GM23248 (cell line): Measurements from ENCODE around the gene SPATA31D4. TPM values are rescaled to one million over a fixed set of nuclear protein-coding genes. Genes with fewer than 3 reads are reported as not detected.
A peak's percentile ranks its signal among the peaks of the same experiment; 100 is the strongest.

Experiments used
- DNase-seq: peaks from one replicate; pipeline ENCODE4 v3.0.0-alpha.2; 2015
- H2AFZ ChIP-seq: fragments of 200-600 bp; sonication (generic); 2 replicates; pipeline ENCODE4 v1.6.1; 2016; ENCODE audit warnings: antibody characterized with exemption
- H3F3A ChIP-seq: fragments of 200-600 bp; sonication (generic); 2 replicates; pipeline ENCODE4 v1.6.1; 2016; ENCODE audit warnings: mild to moderate bottlenecking, antibody characterized with exemption, mixed run types; ENCODE audit not compliant: insufficient read depth
- H3K27ac ChIP-seq: fragments of 200-600 bp; sonication (generic); 2 replicates; pipeline ENCODE4 v1.5.1; 2016; ENCODE audit warnings: mild to moderate bottlenecking
- H3K27me3 ChIP-seq: fragments of 200-600 bp; sonication (generic); replicated peaks from 2 replicates; pipeline ENCODE4 v1.6.1; 2016; ENCODE audit warnings: mild to moderate bottlenecking; ENCODE audit not compliant: insufficient read depth
- H3K36me3 ChIP-seq: fragments of 200-600 bp; sonication (generic); 2 replicates; pipeline ENCODE4 v1.6.1; 2016; ENCODE audit warnings: low read depth, mild to moderate bottlenecking
- H3K4me1 ChIP-seq: fragments of 200-600 bp; sonication (generic); 2 replicates; pipeline ENCODE4 v1.6.1; 2016; ENCODE audit warnings: mild to moderate bottlenecking; ENCODE audit not compliant: insufficient read depth
- H3K4me2 ChIP-seq: fragments of 200-600 bp; sonication (generic); one replicate; pipeline ENCODE4 v1.6.1; 2016; ENCODE audit warnings: mild to moderate bottlenecking; ENCODE audit not compliant: unreplicated experiment
- H3K4me3 ChIP-seq: fragments of 200-600 bp; sonication (generic); 2 replicates; pipeline ENCODE4 v1.5.1; 2016; ENCODE audit warnings: mild to moderate bottlenecking
- H3K79me2 ChIP-seq: fragments of 200-600 bp; sonication (generic); 2 replicates; pipeline ENCODE4 v1.6.1; 2016; ENCODE audit warnings: mild to moderate bottlenecking; ENCODE audit not compliant: insufficient read depth
- H3K9ac ChIP-seq: fragments of 200-600 bp; sonication (generic); 2 replicates; pipeline ENCODE4 v1.6.1; 2016; ENCODE audit warnings: mild to moderate bottlenecking
- H3K9me2 ChIP-seq: fragments of 200-600 bp; sonication (generic); 2 replicates; pipeline ENCODE4 v1.6.1; 2016; ENCODE audit warnings: mixed run types, mild to moderate bottlenecking, moderate library complexity; ENCODE audit not compliant: insufficient read depth
- H3K9me3 ChIP-seq: fragments of 200-600 bp; sonication (generic); one replicate; pipeline ENCODE4 v1.6.1; 2017; ENCODE audit warnings: low read depth
- H4K20me1 ChIP-seq: fragments of 200-600 bp; sonication (generic); 2 replicates; pipeline ENCODE4 v1.6.0; 2016; ENCODE audit not compliant: insufficient read depth
- EZH2 ChIP-seq: fragments of 200-600 bp; sonication (generic); IDR thresholded peaks from 2 replicates; pipeline ENCODE4 v1.6.1; 2018; ENCODE audit warnings: antibody characterized with exemption, mild to moderate bottlenecking; ENCODE audit not compliant: insufficient read depth, poor library complexity, severe bottlenecking
- EZH2phosphoT487 ChIP-seq: fragments of 200-600 bp; sonication (generic); IDR thresholded peaks from 2 replicates; pipeline ENCODE4 v1.6.1; 2018; ENCODE audit warnings: antibody characterized with exemption, moderate library complexity, mild to moderate bottlenecking, low read depth; ENCODE audit not compliant: insufficient read depth
- WGBS, 2 experiments: methylation state at CpG; one replicate each; pipeline ENCODE4 v1.1.6; 2015 to 2017; ENCODE audit warnings: low lambda C conversion rate in 2 of 2, low coverage in 1 of 2; ENCODE audit errors: missing lambda C conversion rate in 2 of 2; 5-methylcytosine and 5-hydroxymethylcytosine counted together
- in situ Hi-C: fragments of 300-500 bp; cut with MboI; formaldehyde crosslinking; loops from 2 replicates; pipeline ENCODE4 v1.15.0; 2020
- polyA plus RNA-seq: library from polyadenylated mRNA; unstranded; fragments of >200 nt; fragmentation: Nextera tagmentation; extraction: Ambion mirVana; gene quantifications from 2 replicates; pipeline ENCODE4 v1.2.1, GENCODE V29; 2016
- total RNA-seq: library from RNA; depleted of rRNA; stranded (reverse); fragments of >200 nt; shearing (Covaris generic); gene quantifications from 2 replicates; pipeline ENCODE4 v1.2.3, GENCODE V29; 2014

The SPATA31D4 gene
- total and polyA plus RNA-seq, 2 experiments from 2014 or later = not detected

DNA sequence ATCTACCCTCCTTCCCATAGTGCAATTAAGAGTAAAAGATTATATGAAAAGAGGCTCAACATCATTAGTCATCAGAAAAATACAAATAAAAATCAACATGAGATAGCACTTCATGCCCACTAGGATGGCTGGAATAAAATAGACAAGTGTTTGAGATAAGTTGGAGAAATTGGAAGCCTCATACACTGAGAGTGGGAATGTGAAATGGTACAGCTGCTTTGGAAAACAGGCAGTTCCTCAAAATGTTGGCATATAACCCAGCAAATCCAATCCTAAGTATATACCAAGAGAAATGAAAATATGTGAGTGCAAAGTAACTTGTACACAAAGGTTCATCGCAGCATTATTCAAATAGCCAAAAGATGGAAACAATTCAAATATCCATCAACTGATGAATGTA lies 24.9 kb downstream of the SPATA31D4 start:
- H3K4me2 ChIP-seq = no peak overlapping the region
- no peaks in the 10 kb centered on the region for H3K36me3 ChIP-seq
- H3K79me2 ChIP-seq = no peaks in the 10 kb centered on the region
- TF ChIP-seq EZH2 (no peak), EZH2phosphoT487 (no peak)
- H3K27me3 ChIP-seq = peaks cover 3% of the 10 kb centered on the region; the same call in 1 of the 2 replicates
- H3F3A ChIP-seq = no peaks in the 10 kb centered on the region
- no peak overlapping the region for H3K27ac ChIP-seq
- in situ Hi-C loops = no loop called here
- H3K9ac ChIP-seq = no peak overlapping the region
- 69 to 86% methylated on average over 1 of the region's 1 CpG for WGBS, 2 experiments
- no peak for DNase-seq
- no peaks in the 10 kb centered on the region for H3K9me3 ChIP-seq
- H2AFZ ChIP-seq = no peak overlapping the region
- H3K4me1 ChIP-seq = no peaks in the 10 kb centered on the region
- no peak overlapping the region for H3K4me3 ChIP-seq
- H4K20me1 ChIP-seq = no peaks in the 10 kb centered on the region
- H3K9me2 ChIP-seq = no peaks in the 10 kb centered on the region

DNA sequence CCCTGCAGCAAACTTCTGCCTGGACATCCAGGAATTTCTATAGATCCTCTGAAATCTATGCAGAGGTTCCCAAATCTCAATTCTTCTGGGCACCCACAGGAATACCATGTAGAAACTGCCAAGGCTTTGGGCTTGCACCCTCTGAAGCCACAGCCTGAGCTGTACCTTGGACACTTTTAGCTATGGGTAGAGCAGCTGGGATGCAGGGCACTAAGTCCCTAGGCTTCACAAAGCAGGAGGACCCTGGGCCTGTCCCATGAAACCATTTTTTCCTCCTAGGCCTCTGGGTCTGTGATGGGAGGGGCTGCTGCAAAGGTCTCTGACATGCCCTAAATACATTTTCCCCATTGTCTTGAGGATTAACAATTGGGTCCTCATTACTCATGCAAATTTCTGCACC lies 27.4 kb downstream of the SPATA31D4 start:
- TF ChIP-seq EZH2phosphoT487 (no peak), EZH2 (no peak)

DNA sequence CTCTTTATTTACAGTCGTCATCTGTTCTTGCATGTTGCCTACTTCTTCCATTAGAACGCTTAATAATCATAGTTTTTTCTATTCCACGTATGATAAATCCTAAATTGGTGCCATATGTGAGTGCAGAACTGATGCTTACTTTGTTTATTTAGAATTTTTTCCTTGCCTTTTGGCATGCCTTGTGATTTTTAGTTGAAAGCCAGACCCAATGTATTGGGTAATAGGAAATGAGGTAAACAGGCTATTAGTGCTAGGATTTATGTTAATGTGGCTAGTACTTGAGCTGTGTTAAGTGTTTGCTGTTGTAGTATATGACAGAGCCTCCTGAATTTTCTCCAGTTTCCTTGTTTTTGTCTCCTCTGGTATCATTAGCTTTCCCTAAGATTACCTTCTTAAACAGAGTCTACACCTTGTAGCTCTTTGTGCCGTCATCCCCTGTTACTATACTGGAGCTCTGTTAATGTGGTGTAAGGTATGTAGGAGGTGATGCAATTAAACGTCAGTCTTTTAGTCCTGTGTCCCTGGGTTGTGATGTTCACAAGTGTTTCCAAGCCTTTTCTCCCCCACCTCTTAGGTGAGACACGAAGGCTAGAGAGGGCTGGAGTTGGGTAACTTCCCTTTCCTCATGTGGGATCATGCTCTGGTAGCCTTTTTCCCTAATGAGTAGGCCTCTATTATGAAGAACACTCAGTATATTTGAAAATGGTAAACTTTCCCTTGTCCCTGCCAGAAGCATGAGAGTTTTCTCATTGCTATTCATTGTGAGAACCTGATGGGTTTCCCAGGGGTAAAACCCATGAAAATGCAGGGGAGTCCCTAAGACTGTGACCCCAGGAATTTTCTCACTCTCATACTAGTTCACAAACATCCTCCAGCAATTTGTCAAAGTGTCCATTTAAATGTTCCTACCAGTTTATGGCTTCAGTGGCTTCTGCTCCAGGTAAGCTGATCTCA lies 36.3 kb downstream of the SPATA31D4 start:
- H3K4me2 ChIP-seq = no peak overlapping the region
- no peaks in the 10 kb centered on the region for H3K27me3 ChIP-seq
- H3K9ac ChIP-seq = no peak overlapping the region
- WGBS, 2 experiments = 23 to 26% methylated on average over 6 of the region's 6 CpGs
- H3K4me3 ChIP-seq = no peak overlapping the region
- H3K4me1 ChIP-seq = 0 out of 2 replicates have a peak, but pooled peaks cover 8% of the 10 kb centered on the region
- in situ Hi-C loops = no loop called here
- TF ChIP-seq EZH2 = no peak
- TF ChIP-seq EZH2phosphoT487 = no peak
- H3F3A ChIP-seq = no peaks in the 10 kb centered on the region
- peak; percentile 63 for DNase-seq
- no peaks in the 10 kb centered on the region for H3K9me2 ChIP-seq
- H4K20me1 ChIP-seq = no peaks in the 10 kb centered on the region
- no peak overlapping the region for H3K27ac ChIP-seq
- no peaks in the 10 kb centered on the region for H3K9me3 ChIP-seq
- H3K36me3 ChIP-seq = no peaks in the 10 kb centered on the region
- H3K79me2 ChIP-seq = no peaks in the 10 kb centered on the region
- H2AFZ ChIP-seq = no peak overlapping the region

More for the DNA sequence above, 27.4 kb downstream of the SPATA31D4 start:
- Histone ChIP-seq H3K27ac (no peak overlapping the region), H3K9ac (no peak overlapping the region), H4K20me1 (no peaks in the 10 kb centered on the region), H3K27me3 (no peaks in the 10 kb centered on the region), H3K4me1 (no peaks in the 10 kb centered on the region), H3K36me3 (no peaks in the 10 kb centered on the region), H3K79me2 (no peaks in the 10 kb centered on the region), H2AFZ (no peak overlapping the region), H3K4me3 (no peak overlapping the region), H3K4me2 (no peak overlapping the region), H3K9me3 (no peaks in the 10 kb centered on the region), H3K9me2 (no peaks in the 10 kb centered on the region), H3F3A (no peaks in the 10 kb centered on the region)
- DNase-seq = no peak
- in situ Hi-C loops = no loop called here

DNA sequence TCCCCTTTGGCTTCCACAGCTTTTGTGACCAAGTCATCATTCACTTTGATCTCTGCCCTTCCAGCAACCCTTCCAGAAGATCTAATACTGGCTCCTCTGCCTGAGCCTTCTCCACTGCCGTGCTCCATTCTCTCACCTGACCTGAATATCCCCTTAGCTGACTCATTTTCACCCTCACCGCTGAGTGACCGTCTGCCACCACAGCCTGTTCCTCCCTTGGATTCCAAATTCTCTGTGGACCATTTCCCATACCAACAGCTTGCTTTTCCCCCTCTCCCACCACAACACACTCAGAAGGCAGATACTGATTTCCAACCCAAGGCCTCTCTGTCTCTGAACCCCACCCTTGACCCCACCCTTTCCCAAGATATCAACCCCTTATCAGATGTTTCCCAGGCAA lies 39.8 kb downstream of the SPATA31D4 start:
- H4K20me1 ChIP-seq = no peaks in the 10 kb centered on the region
- no peak overlapping the region for H3K9ac ChIP-seq
- no peaks in the 10 kb centered on the region for H3F3A ChIP-seq
- WGBS, 2 experiments = 72 to 78% methylated on average over 3 of the region's 3 CpGs
- no peak overlapping the region for H3K4me2 ChIP-seq
- H3K4me3 ChIP-seq = no peak overlapping the region
- no peak for TF ChIP-seq EZH2phosphoT487
- no peak for TF ChIP-seq EZH2
- in situ Hi-C loops = no loop called here
- no peak for DNase-seq
- H3K27me3 ChIP-seq = no peaks in the 10 kb centered on the region; the same call in 1 of the 2 replicates
- no peaks in the 10 kb centered on the region for H3K9me3 ChIP-seq
- H3K36me3 ChIP-seq = no peaks in the 10 kb centered on the region
- no peaks in the 10 kb centered on the region for H3K79me2 ChIP-seq
- no peak overlapping the region for H2AFZ ChIP-seq
- no peaks in the 10 kb centered on the region for H3K9me2 ChIP-seq
- no peak overlapping the region for H3K27ac ChIP-seq
- 0 out of 2 replicates have a peak, but pooled peaks cover 8% of the 10 kb centered on the region for H3K4me1 ChIP-seq
